ENCODE data around the gene REEP1.

- TF ChIP-seq CTCF (IDR thresholded peaks at IDR 0.05) (no peak), POLR2A (IDR thresholded peaks at IDR 0.05) (no peak)
Observed at GRCh38 chr2:86272111-86272510, 65.3 kb downstream of the REEP1 start.
